Hepatocyte (in vitro differentiated cells): ENCODE measurements around the gene RAPGEFL1.

ENCODE experiments used
- CTCF ChIP-seq: fragments of 200-600 bp; sonication (generic); IDR thresholded peaks from 2 replicates; pipeline ENCODE4 v1.5.1; 2016; ENCODE audit warnings: antibody characterized with exemption, mild to moderate bottlenecking; ENCODE audit not compliant: poor library complexity
- EZH2phosphoT487 ChIP-seq: fragments of 200-600 bp; sonication (generic); IDR thresholded peaks from one replicate; pipeline ENCODE4 v1.6.1; 2018; ENCODE audit warnings: antibody characterized with exemption, mild to moderate bottlenecking, low read depth, moderate library complexity; ENCODE audit not compliant: unreplicated experiment, severe bottlenecking

GRCh38 chr17:40244255-40244654, 67.0 kb downstream of the RAPGEFL1 start:
- TF ChIP-seq EZH2phosphoT487 (no peak), CTCF (no peak)
